ENCODE measurements around the gene ZNF598.

The ZNF598 gene

DNA sequence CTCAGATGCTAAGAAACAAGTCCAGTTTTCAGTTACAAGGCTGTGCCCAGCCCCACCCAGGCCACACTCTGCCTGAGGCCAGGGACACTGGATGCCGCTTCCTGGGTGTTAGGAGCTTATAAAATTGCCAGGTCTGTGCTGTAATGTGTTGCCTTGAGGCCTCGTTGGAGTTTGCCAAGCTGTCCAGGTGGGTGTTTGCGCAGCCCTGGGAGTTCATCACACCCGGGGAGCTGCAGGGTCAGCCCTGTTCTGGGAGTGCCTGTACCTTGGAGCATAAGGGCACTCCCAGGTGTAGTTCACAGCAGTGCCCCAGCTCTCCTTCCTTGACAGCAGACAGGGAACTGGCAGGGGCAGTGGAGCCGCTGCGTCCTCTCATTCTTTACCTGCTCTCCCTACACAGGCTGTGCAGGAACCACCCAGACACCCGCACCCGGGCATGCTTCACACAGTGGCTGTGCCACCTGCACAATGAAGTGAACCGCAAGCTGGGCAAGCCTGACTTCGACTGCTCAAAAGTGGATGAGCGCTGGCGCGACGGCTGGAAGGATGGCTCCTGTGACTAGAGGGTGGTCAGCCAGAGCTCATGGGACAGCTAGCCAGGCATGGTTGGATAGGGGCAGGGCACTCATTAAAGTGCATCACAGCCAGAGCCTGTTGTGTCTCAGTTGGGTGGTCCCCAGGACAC lies 24.0 kb downstream of the ZNF598 start:
- TF ChIP-seq, protein P1, sequence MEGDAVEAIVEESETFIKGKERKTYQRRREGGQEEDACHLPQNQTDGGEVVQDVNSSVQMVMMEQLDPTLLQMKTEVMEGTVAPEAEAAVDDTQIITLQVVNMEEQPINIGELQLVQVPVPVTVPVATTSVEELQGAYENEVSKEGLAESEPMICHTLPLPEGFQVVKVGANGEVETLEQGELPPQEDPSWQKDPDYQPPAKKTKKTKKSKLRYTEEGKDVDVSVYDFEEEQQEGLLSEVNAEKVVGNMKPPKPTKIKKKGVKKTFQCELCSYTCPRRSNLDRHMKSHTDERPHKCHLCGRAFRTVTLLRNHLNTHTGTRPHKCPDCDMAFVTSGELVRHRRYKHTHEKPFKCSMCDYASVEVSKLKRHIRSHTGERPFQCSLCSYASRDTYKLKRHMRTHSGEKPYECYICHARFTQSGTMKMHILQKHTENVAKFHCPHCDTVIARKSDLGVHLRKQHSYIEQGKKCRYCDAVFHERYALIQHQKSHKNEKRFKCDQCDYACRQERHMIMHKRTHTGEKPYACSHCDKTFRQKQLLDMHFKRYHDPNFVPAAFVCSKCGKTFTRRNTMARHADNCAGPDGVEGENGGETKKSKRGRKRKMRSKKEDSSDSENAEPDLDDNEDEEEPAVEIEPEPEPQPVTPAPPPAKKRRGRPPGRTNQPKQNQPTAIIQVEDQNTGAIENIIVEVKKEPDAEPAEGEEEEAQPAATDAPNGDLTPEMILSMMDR (conservative IDR thresholded peaks at IDR 0.05) = no peak
- peak overlapping the region; percentile 81; the same call in 1 of the 2 replicates for H3K27ac ChIP-seq

DNA sequence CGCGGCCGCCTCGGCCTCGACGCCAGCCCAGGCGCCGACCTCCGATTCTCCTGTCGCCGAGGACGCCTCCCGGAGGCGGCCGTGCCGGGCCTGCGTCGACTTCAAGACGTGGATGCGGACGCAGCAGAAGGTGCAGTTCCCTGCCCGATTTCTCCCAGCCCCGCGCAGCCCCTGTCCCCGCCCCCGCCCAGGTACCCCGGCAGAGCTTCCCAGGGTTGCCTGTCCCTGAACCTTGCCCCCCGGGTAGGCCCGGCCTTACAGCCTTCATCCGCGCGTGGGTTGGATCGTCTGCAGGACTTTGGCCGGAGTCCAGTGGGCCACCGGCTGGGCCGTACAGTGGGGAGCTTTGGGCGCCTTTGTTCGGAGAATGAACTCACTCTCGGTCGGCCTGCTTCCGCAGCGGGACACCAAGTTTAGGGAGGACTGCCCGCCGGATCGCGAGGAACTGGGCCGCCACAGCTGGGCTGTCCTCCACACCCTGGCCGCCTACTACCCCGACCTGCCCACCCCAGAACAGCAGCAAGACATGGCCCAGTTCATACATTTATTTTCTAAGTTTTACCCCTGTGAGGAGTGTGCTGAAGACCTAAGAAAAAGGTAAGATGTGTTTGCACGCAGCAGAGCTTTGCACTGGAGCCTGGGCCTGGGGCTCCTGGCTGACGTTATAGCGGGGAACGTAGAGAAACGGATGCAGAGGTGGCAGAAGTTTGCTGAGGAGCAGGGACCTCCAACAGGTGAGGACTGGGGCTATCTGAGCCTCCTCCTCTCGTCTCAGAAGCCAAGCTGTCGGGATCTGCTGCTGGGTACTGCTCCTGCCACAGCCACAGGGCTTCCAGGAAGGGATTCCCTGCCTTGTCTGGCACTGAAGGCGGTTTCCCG lies 25.0 kb downstream of the ZNF598 start:
- H3K27ac ChIP-seq = peak overlapping the region; percentile 81
- TF ChIP-seq, protein P1 (conservative IDR thresholded peaks at IDR 0.05) = no peak

DNA sequence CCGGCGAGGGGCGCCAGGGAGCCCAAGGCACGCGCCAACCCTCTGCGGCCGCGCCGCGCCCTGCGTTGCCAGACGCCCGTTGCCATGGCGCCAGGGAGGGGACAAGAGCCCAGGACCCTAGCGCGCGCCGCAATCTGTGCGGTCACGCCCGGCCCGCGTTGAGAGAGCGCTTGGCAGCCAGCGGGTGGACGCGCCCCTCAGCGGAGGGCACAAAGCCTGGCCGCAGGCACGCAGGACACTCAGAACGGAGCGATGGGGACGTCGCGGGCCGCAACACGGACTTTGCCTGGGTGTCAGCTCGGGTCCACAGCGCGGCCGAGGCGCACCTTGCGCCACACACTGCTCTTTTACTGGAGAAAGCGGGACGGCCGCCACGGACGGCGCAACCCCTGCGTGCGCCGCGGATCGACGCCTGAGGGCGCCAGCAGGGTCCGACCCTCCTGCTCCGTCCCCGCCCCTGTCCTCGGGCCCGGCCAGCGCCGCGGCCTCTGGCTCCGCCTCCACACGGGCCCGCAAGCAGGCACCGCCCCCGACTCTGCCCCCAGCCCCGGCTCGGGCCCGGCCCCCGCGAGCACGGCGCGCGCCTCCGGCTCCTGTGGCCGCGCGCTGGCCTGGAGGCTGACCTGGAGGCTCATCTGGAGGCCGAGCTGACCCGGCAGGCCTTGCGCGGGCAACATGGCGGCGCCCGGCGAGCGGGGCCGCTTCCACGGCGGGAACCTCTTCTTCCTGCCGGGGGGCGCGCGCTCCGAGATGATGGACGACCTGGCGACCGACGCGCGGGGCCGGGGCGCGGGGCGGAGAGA lies 25.9 kb downstream of the ZNF598 start, which contains the start of gene GFER:
Gene GFER (plus strand): TSS at position 650 of the 803 bp plus-strand sequence. CDS start 26 bp downstream, at position 676.
- peak within 1 kb of the TSS; percentile 81 for H3K27ac ChIP-seq
- TF ChIP-seq, protein P1 (conservative IDR thresholded peaks at IDR 0.05) = peak; percentile 51

DNA sequence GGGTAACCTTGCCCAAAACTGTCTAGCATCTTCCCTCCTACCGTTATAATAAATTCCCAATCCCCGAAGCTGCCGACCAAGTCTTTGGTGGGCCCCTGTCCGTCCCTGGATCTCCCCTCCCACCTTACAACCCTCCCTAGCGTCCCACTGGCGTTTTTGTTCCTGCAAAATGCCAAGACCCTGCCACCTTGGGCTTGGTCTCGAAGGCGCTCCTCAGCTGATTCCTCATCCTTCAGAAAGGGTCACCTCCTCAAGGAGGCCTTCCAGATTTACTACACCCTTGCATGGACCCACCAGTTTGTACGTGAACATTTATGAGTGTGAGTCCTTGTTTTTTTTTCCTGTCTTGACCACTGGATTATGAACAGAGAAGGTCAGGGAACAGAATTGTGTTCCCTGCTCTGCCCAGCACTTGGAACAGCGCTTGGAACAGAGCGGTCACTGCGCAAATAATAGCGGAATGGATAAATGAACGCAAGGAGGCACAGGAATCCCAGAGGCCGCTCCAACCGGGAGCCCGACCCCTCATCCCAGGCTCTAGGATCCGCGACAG lies 26.6 kb downstream of the ZNF598 start:
- H3K27ac ChIP-seq = peak overlapping the region; percentile 81
- TF ChIP-seq, protein P1 (conservative IDR thresholded peaks at IDR 0.05) = no peak

DNA sequence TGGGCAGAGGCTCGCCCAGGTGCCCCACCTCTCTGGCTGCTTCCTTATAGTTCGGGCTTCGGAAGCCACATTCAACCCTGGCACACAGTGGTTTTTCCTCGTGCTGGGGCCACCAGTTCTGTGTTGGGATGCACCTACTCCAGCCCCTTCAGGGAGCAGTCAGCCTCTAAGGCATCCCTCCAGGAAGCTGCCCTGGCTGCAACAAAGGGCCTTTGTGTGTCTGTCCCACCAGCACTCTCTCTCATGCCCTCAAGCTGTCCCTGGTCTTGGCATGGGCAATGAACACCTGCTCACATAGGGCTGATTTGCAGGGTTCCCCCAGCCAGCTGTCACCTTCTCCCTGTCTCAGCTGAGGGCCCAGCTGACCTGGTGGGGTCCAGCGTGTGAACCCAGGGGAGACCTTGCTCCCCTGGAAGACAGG lies 27.6 kb downstream of the ZNF598 start:
- H3K27ac ChIP-seq = no peak overlapping the region
- TF ChIP-seq, protein P1 (conservative IDR thresholded peaks at IDR 0.05) = no peak

DNA sequence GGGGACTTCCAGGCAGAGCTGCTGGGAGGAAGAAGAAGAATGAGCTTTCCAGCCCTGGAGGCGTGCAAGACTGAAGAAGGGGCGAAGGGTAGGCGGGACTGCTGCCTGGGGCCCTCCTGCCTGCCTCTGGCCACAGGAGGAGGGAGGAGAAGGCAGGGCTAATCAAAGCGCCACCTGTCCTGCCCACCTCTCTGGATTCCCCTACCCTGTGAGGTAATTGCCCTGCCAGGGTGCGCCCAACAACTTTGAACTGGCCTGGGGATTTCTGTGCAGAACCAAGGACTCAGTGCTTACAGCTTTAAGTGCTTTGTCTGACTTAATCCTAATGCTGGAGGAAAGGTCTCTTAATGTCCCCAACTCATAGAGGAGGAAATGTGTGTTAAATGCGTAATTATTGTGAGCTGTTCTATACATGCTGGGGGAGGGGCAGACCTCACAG lies 28.2 kb downstream of the ZNF598 start, which contains the start of gene NOXO1:
Gene NOXO1 (minus strand): TSS at position 72 of the 439 bp plus-strand sequence. CDS start 290 bp downstream, outside the sequence.
- TF ChIP-seq, protein P1 (conservative IDR thresholded peaks at IDR 0.05) = no peak
- no peak within 1 kb of the TSS for H3K27ac ChIP-seq

All from VCaP (cell line).